Adipose tissue (tissue), 3 donors: ENCODE measurements around the gene IL2RG. TPM values are rescaled to one million over a fixed set of nuclear protein-coding genes. Genes with fewer than 3 reads are reported as not detected.

ENCODE experiments used
- H3K27ac ChIP-seq: one replicate; pipeline ENCODE4 v1.5.1; 2013; ENCODE audit warnings: low read depth, low read length
- WGBS, 3 donors: extraction: QIAGEN DNeasy Blood & Tissue Kit; methylation state at CpG; one replicate each; pipeline ENCODE4 v1.1.7; 2013; 5-methylcytosine and 5-hydroxymethylcytosine counted together
- polyA plus RNA-seq, 3 donors: library from polyadenylated mRNA; stranded (reverse); fragments of 200-250 nt; gene quantifications; one replicate each; pipeline ENCODE4 v1.2.3, GENCODE V29; 2013
- donor health status: healthy with polysubstance abuse.
- donor health status: Bipolar disorder and iron deficiency.
- donor health status: healthy.

The IL2RG gene
- polyA plus RNA-seq, result 10 to 100 TPM in 2 of 3 donors, 1 to 10 TPM in 1; 2.9 to 15.4 (median 10.8) TPM

GRCh38 chrX:71111141-71111843, at the start of gene IL2RG:
Gene IL2RG (minus strand): TSS chrX:71111577. CDS start chrX:71111539, 38 bp downstream.
- WGBS, 3 donors, result 35 to 64% (median 38%) methylated on average over 7 to 8 of the region's 8 CpGs

GRCh38 chrX:71160475-71160874, 49.1 kb upstream of the IL2RG start:
- no peak overlapping the region for H3K27ac ChIP-seq
- 90% methylated on average over 3 of the region's 3 CpGs for WGBS, 3 donors

More at GRCh38 chrX:71111141-71111843, at the start of gene IL2RG:
- no peak within 1 kb of the TSS for H3K27ac ChIP-seq

- WGBS, 3 donors, result 72 to 78% (median 73%) methylated on average over 5 of the region's 5 CpGs
These were observed 48.0 kb upstream of the IL2RG start for GRCh38 chrX:71159335-71159734.

GRCh38 chrX:71158603-71159002, 47.2 kb upstream of the IL2RG start:
- no peak overlapping the region for H3K27ac ChIP-seq
- 89 to 97% (median 90%) methylated on average over 5 to 6 of the region's 6 CpGs for WGBS, 3 donors

More at GRCh38 chrX:71159335-71159734, 48.0 kb upstream of the IL2RG start:
- H3K27ac ChIP-seq, result no peak overlapping the region

- 40 to 62% (median 50%) methylated on average over 2 to 3 of the region's 3 CpGs for WGBS, 3 donors
- H3K27ac ChIP-seq, result no peak overlapping the region
These were observed 43.3 kb upstream of the IL2RG start for GRCh38 chrX:71154641-71155040.

GRCh38 chrX:71154196-71154595, 42.8 kb upstream of the IL2RG start:
- H3K27ac ChIP-seq, result no peak overlapping the region
- WGBS, 3 donors, result 88 to 96% (median 93%) methylated on average over 6 to 7 of the region's 7 CpGs

GRCh38 chrX:71151366-71151765, 40.0 kb upstream of the IL2RG start:
- H3K27ac ChIP-seq, result no peak overlapping the region
- 65 to 76% (median 69%) methylated on average over 7 of the region's 7 CpGs for WGBS, 3 donors

GRCh38 chrX:71148278-71148663, 36.9 kb upstream of the IL2RG start:
- no peak overlapping the region for H3K27ac ChIP-seq
- 78 to 86% (median 80%) methylated on average over 8 of the region's 8 CpGs for WGBS, 3 donors

- WGBS, 3 donors, result 85 to 86% (median 85%) methylated on average over 18 to 28 of the region's 28 CpGs
- H3K27ac ChIP-seq, result no peak overlapping the region
These were observed 36.3 kb upstream of the IL2RG start for GRCh38 chrX:71147496-71148277.

- no peak within 1 kb of the TSS for H3K27ac ChIP-seq
- 4 to 31% (median 24%) methylated on average over 12 to 28 of the region's 28 CpGs for WGBS, 3 donors
These were observed 33.3 kb upstream of the IL2RG start, which contains the start of gene NLGN3 for GRCh38 chrX:71144651-71145050. Gene NLGN3 (plus strand): TSS chrX:71144841. CDS start chrX:71147750, 2,909 bp downstream.

- 31 to 54% (median 48%) methylated on average over 6 of the region's 6 CpGs for WGBS, 3 donors
- H3K27ac ChIP-seq, result no peak overlapping the region
These were observed 32.1 kb upstream of the IL2RG start for GRCh38 chrX:71143508-71143907.

GRCh38 chrX:71140440-71140839, 29.1 kb upstream of the IL2RG start:
- 67 to 88% (median 76%) methylated on average over 6 of the region's 6 CpGs for WGBS, 3 donors
- H3K27ac ChIP-seq, result no peak overlapping the region

- H3K27ac ChIP-seq, result no peak overlapping the region
- 76 to 85% (median 78%) methylated on average over 4 of the region's 4 CpGs for WGBS, 3 donors
These were observed 20.1 kb upstream of the IL2RG start for GRCh38 chrX:71131510-71131909.

GRCh38 chrX:71128915-71129765, 17.8 kb upstream of the IL2RG start:
- 24 to 37% (median 34%) methylated on average over 16 to 18 of the region's 18 CpGs for WGBS, 3 donors
- H3K27ac ChIP-seq, result no peak overlapping the region

GRCh38 chrX:71128166-71128833, 16.9 kb upstream of the IL2RG start:
- H3K27ac ChIP-seq, result no peak overlapping the region
- 81 to 91% (median 85%) methylated on average over 10 to 12 of the region's 12 CpGs for WGBS, 3 donors

GRCh38 chrX:71118985-71119535, 7.7 kb upstream of the IL2RG start:
- no peak overlapping the region for H3K27ac ChIP-seq

GRCh38 chrX:71118032-71118984, 6.9 kb upstream of the IL2RG start, which contains the start of gene MED12:
Gene MED12 (plus strand): TSS chrX:71118596. CDS start chrX:71118755, 159 bp downstream.
- 1 to 26% (median 2%) methylated on average over 52 to 56 of the region's 56 CpGs for WGBS, 3 donors

More at GRCh38 chrX:71118985-71119535, 7.7 kb upstream of the IL2RG start:
- 2 to 34% (median 3%) methylated on average over 12 to 17 of the region's 17 CpGs for WGBS, 3 donors

More at GRCh38 chrX:71118032-71118984, 6.9 kb upstream of the IL2RG start, which contains the start of gene MED12:
- H3K27ac ChIP-seq, result no peak within 1 kb of the TSS
